K562 (cell line): ENCODE data around the gene POLR1C. TPM values are rescaled to one million over a fixed set of nuclear protein-coding genes. Genes with fewer than 3 reads are reported as not detected.

Experiments
- ADNP ChIP-seq: fragments of 200-800 bp; sonication (Bioruptor generic); IDR thresholded peaks from 2 replicates; pipeline ENCODE4 v1.6.1; 2016; ENCODE audit warnings: missing genetic modification characterization, missing compliant biosample characterization
- ARNT ChIP-seq, 2 experiments: fragments of 450-650 bp; IDR thresholded peaks; 2 replicates each; pipeline ENCODE4 v1.6.1; 2016; ENCODE audit warnings: mild to moderate bottlenecking in 1 of 2
- HNRNPUL1 ChIP-seq: fragments of 200-400 bp; formaldehyde crosslinking; IDR thresholded peaks from 2 replicates; pipeline ENCODE4 v1.6.1; 2017; ENCODE audit warnings: low read length
- KLF16 ChIP-seq: IDR thresholded peaks from 2 replicates; pipeline ENCODE4 v1.6.1; 2016; ENCODE audit warnings: antibody characterized with exemption
- RBM39 ChIP-seq: fragments of 200-400 bp; formaldehyde crosslinking; optimal IDR thresholded peaks from 2 replicates; pipeline ENCODE3; 2018; ENCODE audit warnings: low read depth, low read length
- RCOR1 ChIP-seq, 2 experiments: IDR thresholded peaks; 2 replicates each; pipeline ENCODE4 v1.6.1; 2012; ENCODE audit warnings: low read depth in 2 of 2, low read length in 2 of 2, borderline replicate concordance in 1 of 2, improper control_type of control experiment in 1 of 2
- SIN3A ChIP-seq, 2 experiments: fragments of 150-350 bp in 1 of 2; IDR thresholded peaks; 2 replicates each; pipeline ENCODE4 v1.6.1; 2011 to 2016; ENCODE audit warnings: borderline replicate concordance in 2 of 2, low read depth in 2 of 2, low read length in 2 of 2, mild to moderate bottlenecking in 2 of 2, moderate library complexity in 2 of 2; ENCODE audit not compliant: control insufficient read depth in 1 of 2
- YY1 ChIP-seq, 3 experiments: IDR thresholded peaks; 2 replicates each; pipeline ENCODE4 v1.6.1; 2011; ENCODE audit warnings: low read length in 2 of 3, mild to moderate bottlenecking in 2 of 3, moderate library complexity in 2 of 3, borderline replicate concordance in 1 of 3, control low read depth in 1 of 3, low read depth in 1 of 3; ENCODE audit not compliant: insufficient read depth in 3 of 3, insufficient replicate concordance in 2 of 3, control insufficient read depth in 1 of 3, insufficient read length in 1 of 3; ENCODE audit errors: extremely low read depth in 1 of 3
- ZNF140 ChIP-seq: fragments of 250-450 bp; sonication (Bioruptor Pico); IDR thresholded peaks from 2 replicates; pipeline ENCODE4 v1.8.0; 2021; ENCODE audit warnings: moderate library complexity, mild to moderate bottlenecking, inconsistent platforms
- ZNF217 ChIP-seq: sonication (generic); formaldehyde crosslinking; IDR thresholded peaks from 2 replicates; pipeline ENCODE4 v1.8.0; 2022; ENCODE audit warnings: mild to moderate bottlenecking, missing genetic modification reagents
- ZNF239 ChIP-seq: fragments of 250-450 bp; sonication (Bioruptor Pico); IDR thresholded peaks from 2 replicates; pipeline ENCODE4 v1.4.0; 2020; ENCODE audit warnings: mild to moderate bottlenecking
- ZNF263 ChIP-seq: sonication (generic); formaldehyde crosslinking; IDR thresholded peaks from 2 replicates; pipeline ENCODE4 v1.8.0; 2022; ENCODE audit warnings: mild to moderate bottlenecking, missing genetic modification reagents, borderline replicate concordance
- polyA plus RNA-seq, 8 experiments: library from polyadenylated mRNA; depleted of rRNA in 4 of 8; stranded (reverse) in 5 of 8; unstranded in 3 of 8; fragments of >200 nt; fragmentation: Nextera tagmentation in 2 of 8; fragmentation: Illumina TruSeq in 1 of 8; extraction: Ambion mirVana in 2 of 8; extraction: Trizol in 1 of 8; gene quantifications; 2 replicates each; pipeline versions ENCODE4 v1.2.1 to v1.2.3, GENCODE V29; 2011 to 2014; ENCODE audit warnings: inconsistent platforms in 1 of 8, missing spikeins in 1 of 8
- total RNA-seq, 7 experiments: library from RNA; depleted of rRNA in 6 of 7; stranded (reverse); fragments of >200 nt in 6 of 7; fragmentation: Illumina TruSeq in 2 of 7; extraction: Trizol in 2 of 7; gene quantifications; 2 replicates each; pipeline versions ENCODE4 v1.2.1 to v1.2.3, GENCODE V29; 2011 to 2021; ENCODE audit warnings: low replicate concordance in 1 of 7
- TF ChIP-seq, protein P1 (sequence below): sonication (generic); formaldehyde crosslinking; IDR thresholded peaks from 2 replicates; pipeline ENCODE4 v1.9.0; 2022; ENCODE audit warnings: mild to moderate bottlenecking, missing genetic modification reagents
- TF ChIP-seq, protein P2 (sequence below): fragments of 450-650 bp; IDR thresholded peaks from 2 replicates; pipeline ENCODE4 v1.6.1; 2016; ENCODE audit warnings: low read depth

Gene POLR1C
- total and polyA plus RNA-seq, 9 of the 15 experiments (the other 6 are each of a cell fraction or from before 2014, with no cell fraction given): 83.5 to 429 (median 120) TPM

DNA sequence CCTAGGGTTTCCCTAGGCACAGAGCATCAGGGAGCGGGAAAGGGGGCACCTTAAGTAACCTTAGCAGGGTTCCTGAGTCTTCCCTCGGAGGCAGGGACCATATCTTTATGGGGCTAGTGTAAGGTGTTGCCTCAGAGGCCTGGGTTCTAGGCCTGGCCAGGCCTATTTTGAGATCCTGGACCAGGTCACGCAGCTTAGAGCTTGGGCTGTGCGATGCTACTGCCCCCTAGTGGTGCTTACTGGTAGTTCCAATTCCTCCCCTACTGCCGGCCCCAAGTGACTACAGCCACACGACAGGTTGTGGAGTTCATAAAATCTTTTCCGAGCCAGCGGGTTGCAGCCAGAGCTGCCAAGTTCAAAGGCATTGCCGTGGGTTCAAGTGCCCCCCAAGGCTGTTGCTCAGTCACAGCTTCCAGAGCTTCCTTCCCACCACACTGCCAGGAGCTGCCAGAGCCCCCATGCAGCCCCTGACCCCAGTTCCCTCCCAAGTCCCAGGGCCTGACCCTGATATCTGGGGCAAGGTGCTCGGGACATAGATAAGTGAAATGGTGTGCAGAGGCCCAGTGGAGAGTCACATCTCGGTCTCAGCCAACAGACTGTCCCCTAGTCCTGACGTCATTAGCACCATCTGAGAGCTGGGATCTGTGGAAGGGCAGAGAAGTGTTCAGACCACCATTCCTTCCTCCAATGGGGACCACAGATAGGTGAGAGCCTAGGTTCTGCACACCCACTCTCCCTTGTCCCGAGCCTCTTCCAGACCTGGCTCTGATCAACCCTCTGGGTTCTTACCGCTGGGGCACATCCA is 10.0 kb upstream of the POLR1C start (continued):
- TF ChIP-seq ARNT (IDR thresholded peaks at IDR 0.05) (0 out of 4 replicates have a peak, but pooled peaks of 1 of the 2 experiments have one; percentile 21), ADNP (tag) (no peak), ZNF217 (CRISPR knock-in tag) (no peak), YY1 (IDR thresholded peaks at IDR 0.05; ENCODE audit: borderline replicate concordance in 1 of 3, control insufficient read depth in 1 of 3, extremely low read depth in 1 of 3, insufficient read depth in 3 of 3, insufficient read length in 1 of 3, insufficient replicate concordance in 2 of 3, low read depth in 1 of 3, low read length in 2 of 3) (peak in 1 of 3 experiments; percentile 33), SIN3A (IDR thresholded peaks at IDR 0.05; ENCODE audit: borderline replicate concordance in 2 of 2, control insufficient read depth in 1 of 2, low read depth in 2 of 2, low read length in 2 of 2) (no peak), HNRNPUL1 (no peak), RCOR1 (IDR thresholded peaks at IDR 0.05; ENCODE audit: borderline replicate concordance in 1 of 2, low read depth in 2 of 2, low read length in 2 of 2) (peak in 1 of 2 experiments; percentile 71; a peak in 2 of 4 replicates), ZNF239 (CRISPR knock-in tag) (no peak), ZNF140 (no peak), RBM39 (no peak), ZNF263 (peak; percentile 16; the same call in 1 of the 2 replicates), KLF16 (peak; percentile 43; the same call in 1 of the 2 replicates)
- TF ChIP-seq, protein P1, sequence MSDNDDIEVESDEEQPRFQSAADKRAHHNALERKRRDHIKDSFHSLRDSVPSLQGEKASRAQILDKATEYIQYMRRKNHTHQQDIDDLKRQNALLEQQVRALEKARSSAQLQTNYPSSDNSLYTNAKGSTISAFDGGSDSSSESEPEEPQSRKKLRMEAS: no peak
- TF ChIP-seq, protein P2, sequence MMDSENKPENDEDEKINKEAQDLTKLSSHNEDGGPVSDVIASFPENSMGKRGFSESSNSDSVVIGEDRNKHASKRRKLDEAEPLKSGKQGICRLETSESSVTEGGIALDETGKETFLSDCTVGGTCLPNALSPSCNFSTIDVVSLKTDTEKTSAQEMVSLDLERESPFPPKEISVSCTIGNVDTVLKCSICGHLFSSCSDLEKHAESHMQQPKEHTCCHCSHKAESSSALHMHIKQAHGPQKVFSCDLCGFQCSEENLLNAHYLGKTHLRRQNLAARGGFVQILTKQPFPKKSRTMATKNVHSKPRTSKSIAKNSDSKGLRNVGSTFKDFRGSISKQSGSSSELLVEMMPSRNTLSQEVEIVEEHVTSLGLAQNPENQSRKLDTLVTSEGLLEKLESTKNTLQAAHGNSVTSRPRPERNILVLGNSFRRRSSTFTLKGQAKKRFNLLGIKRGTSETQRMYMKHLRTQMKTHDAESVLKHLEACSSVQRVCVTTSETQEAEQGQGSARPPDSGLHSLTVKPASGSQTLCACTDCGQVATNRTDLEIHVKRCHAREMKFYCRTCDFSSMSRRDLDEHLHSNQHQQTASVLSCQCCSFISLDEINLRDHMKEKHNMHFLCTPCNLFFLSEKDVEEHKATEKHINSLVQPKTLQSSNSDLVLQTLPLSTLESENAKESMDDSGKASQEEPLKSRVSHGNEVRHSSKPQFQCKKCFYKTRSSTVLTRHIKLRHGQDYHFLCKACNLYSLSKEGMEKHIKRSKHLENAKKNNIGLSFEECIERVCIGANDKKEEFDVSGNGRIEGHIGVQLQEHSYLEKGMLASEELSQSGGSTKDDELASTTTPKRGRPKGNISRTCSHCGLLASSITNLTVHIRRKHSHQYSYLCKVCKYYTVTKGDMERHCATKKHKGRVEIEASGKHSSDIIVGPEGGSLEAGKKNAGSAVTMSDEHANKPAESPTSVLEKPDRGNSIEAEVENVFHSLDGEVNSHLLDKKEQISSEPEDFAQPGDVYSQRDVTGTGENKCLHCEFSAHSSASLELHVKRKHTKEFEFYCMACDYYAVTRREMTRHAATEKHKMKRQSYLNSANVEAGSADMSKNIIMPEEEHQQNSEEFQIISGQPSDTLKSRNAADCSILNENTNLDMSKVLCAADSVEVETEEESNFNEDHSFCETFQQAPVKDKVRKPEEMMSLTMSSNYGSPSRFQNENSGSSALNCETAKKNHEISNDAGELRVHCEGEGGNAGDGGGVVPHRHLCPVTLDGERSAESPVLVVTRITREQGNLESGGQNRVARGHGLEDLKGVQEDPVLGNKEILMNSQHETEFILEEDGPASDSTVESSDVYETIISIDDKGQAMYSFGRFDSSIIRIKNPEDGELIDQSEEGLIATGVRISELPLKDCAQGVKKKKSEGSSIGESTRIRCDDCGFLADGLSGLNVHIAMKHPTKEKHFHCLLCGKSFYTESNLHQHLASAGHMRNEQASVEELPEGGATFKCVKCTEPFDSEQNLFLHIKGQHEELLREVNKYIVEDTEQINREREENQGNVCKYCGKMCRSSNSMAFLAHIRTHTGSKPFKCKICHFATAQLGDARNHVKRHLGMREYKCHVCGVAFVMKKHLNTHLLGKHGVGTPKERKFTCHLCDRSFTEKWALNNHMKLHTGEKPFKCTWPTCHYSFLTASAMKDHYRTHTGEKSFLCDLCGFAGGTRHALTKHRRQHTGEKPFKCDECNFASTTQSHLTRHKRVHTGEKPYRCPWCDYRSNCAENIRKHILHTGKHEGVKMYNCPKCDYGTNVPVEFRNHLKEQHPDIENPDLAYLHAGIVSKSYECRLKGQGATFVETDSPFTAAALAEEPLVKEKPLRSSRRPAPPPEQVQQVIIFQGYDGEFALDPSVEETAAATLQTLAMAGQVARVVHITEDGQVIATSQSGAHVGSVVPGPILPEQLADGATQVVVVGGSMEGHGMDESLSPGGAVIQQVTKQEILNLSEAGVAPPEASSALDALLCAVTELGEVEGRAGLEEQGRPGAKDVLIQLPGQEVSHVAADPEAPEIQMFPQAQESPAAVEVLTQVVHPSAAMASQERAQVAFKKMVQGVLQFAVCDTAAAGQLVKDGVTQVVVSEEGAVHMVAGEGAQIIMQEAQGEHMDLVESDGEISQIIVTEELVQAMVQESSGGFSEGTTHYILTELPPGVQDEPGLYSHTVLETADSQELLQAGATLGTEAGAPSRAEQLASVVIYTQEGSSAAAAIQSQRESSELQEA: no peak
